Testis (tissue), 3 donors: Measurements from ENCODE around the gene HSCB. TPM values are rescaled to one million over a fixed set of nuclear protein-coding genes. Genes with fewer than 3 reads are reported as not detected.
"Not testable (repeated sequence)": the region's sequence is repeated elsewhere in the genome, so short reads cannot be mapped to it uniquely, and the experiment has no call there.

Experiments used
- DNase-seq: peaks from one replicate; pipeline ENCODE4 v3.0.0-alpha.2; 2019
- H3K27ac ChIP-seq, 2 donors: fragments of 200-600 bp; sonication (generic); one replicate each; pipeline ENCODE4 v1.5.1; 2019
- H3K27me3 ChIP-seq: fragments of 200-600 bp; sonication (generic); one replicate; pipeline ENCODE4 v1.5.1; 2019
- H3K36me3 ChIP-seq: fragments of 200-600 bp; sonication (generic); one replicate; pipeline ENCODE4 v1.5.1; 2017; ENCODE audit warnings: low read depth; ENCODE audit errors: missing control alignments
- H3K4me1 ChIP-seq: fragments of 200-600 bp; sonication (generic); one replicate; pipeline ENCODE4 v1.5.1; 2019
- H3K4me3 ChIP-seq, 2 donors: fragments of 200-600 bp; sonication (generic); one replicate each; pipeline ENCODE4 v1.5.1; 2017 to 2019
- H3K9me3 ChIP-seq: fragments of 200-600 bp; sonication (generic); one replicate; pipeline ENCODE4 v1.5.1; 2017
- POLR2A ChIP-seq: fragments of 450-650 bp; IDR thresholded peaks from one replicate; pipeline ENCODE4 v1.6.1; 2017; ENCODE audit warnings: antibody characterized with exemption, mild to moderate bottlenecking, moderate library complexity
- WGBS, 2 donors: methylation state at CpG; one replicate each; pipeline ENCODE4 v1.1.5; 2018; 5-methylcytosine and 5-hydroxymethylcytosine counted together
- intact Hi-C: fragments of 100-400 bp; cut with DNase I; formaldehyde crosslinking; loops from one replicate; pipeline ENCODE4 v1.15.1; 2023; ENCODE audit warnings: low total_unique reads
- polyA plus RNA-seq: library from polyadenylated mRNA; stranded (reverse); fragments of 350-450 nt; fragmentation: Illumina TruSeq; extraction: RNeasy Lipid Tissue Mini Kit (QIAGEN cat#74804); gene quantifications from one replicate; pipeline ENCODE4 v1.2.3, GENCODE V29; 2014; ENCODE audit warnings: low read depth, low replicate concordance; ENCODE audit not compliant: insufficient read depth
- total RNA-seq, 2 donors: library from RNA; depleted of rRNA; stranded (reverse); fragments of >200 nt; gene quantifications; one replicate each; pipeline ENCODE4 v1.2.3, GENCODE V29; 2016
- TF ChIP-seq, protein P1 (sequence below), 3 experiments: fragments of 450-650 bp in 2 of 3; fragments of 200-600 bp in 1 of 3; sonication (generic) in 1 of 3; IDR thresholded peaks; one replicate each; pipeline ENCODE4 v1.5.1; 2016 to 2019; ENCODE audit warnings: antibody characterized with exemption in 3 of 3, mild to moderate bottlenecking in 2 of 3, moderate library complexity in 1 of 3

Gene HSCB
- total and polyA plus RNA-seq, 3 donors from 2014 or later: 10.2 to 19.5 (median 16.4) TPM

DNA sequence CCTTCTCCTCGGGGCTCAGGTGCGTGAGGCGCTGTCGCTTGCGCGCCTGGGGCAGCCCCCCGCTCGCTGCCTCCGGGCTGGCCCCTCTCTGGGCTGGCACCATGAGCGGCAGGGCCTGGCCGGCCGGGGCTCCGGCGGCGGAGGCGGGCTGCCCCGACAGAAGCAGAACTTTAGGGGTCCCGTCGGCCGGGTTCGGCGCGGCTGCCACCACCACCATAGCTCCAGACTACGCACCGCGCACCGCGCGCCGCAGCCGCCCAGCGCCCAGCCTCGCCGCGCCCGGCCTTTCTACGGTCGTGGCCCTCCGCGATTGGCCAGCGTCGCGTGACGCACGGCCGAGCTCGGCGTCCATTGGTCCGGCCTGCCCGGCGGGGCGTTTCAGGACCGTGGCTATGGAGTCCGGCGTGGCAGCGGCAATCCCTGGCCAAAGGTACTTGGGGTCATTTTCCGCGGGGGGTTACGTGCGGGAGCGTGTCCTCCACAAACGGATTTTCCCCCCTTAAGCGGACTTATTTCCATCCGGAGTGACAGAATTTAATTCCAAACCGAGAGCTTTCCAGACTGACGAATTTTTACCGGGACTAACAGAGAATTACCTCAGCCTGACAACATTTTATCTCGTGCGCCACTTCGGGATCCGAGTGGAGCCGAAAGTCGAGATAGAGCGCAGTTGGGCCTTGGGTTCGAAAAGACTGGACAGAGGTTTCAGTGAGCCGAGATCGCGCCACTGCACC is 58.6 kb downstream of the HSCB start, which contains the start of gene XBP1:
Gene XBP1 (minus strand): TSS at position 262 of the 734 bp plus-strand sequence.
- WGBS, 2 donors: 0 to 1% methylated on average over 24 to 55 of the region's 78 CpGs
- Histone ChIP-seq H3K27ac (peak within 1 kb of the TSS; percentile 93 to 99), H3K9me3 (no peaks in the 10 kb centered on the region), H3K4me1 (peaks cover 10% of the 10 kb centered on the region), H3K27me3 (no peaks in the 10 kb centered on the region), H3K4me3 (peak within 1 kb of the TSS; percentile 82 to 100), H3K36me3 (no peaks in the 10 kb centered on the region)
- intact Hi-C loops: no loop called here
- peak; percentile 96 for DNase-seq
- TF ChIP-seq POLR2A: peak; percentile 99
- TF ChIP-seq, protein P1, sequence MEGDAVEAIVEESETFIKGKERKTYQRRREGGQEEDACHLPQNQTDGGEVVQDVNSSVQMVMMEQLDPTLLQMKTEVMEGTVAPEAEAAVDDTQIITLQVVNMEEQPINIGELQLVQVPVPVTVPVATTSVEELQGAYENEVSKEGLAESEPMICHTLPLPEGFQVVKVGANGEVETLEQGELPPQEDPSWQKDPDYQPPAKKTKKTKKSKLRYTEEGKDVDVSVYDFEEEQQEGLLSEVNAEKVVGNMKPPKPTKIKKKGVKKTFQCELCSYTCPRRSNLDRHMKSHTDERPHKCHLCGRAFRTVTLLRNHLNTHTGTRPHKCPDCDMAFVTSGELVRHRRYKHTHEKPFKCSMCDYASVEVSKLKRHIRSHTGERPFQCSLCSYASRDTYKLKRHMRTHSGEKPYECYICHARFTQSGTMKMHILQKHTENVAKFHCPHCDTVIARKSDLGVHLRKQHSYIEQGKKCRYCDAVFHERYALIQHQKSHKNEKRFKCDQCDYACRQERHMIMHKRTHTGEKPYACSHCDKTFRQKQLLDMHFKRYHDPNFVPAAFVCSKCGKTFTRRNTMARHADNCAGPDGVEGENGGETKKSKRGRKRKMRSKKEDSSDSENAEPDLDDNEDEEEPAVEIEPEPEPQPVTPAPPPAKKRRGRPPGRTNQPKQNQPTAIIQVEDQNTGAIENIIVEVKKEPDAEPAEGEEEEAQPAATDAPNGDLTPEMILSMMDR (IDR thresholded peaks at IDR 0.05): no peak

DNA sequence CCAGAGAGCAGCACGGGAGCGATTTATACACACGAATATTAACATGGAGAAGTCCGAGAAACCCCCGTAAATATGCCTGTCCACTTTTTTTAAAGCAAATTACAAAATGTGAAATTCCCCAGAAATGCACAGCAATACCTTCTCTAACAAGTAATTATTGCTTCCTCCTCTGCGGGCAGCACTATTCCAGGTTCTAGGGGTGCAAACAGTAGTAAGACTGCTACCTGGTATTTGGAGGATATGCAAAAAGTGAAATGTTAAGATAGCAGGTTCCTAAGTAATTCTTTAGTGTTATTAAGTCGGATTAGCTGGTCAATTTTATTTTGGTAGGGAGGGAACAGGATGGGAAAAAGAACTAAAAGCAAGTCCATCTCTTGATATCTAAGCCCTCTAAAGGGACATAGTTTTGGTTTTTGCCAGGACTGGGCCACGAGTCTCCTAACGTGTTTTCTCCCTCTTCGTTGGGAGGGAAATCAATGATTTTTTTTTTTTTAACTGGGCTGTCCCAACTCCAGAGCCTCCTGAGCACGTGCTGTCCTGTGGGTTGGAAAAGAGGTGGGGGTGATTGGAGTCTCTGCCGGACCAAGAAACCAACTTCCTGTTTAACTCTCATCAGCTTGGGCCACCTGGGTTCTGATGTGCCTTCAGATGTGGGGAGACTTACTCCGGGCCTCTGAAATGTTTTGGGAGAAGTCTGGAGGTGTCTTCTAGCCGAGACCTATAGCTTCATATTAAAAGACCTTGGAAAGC is 60.2 kb downstream of the HSCB start:
- no peak overlapping the region for H3K4me3 ChIP-seq
- intact Hi-C loops: no loop called here
- peak; percentile 32 for DNase-seq
- no peaks in the 10 kb centered on the region for H3K36me3 ChIP-seq
- H3K27ac ChIP-seq: peak overlapping the region in 1 of 2 donors; percentile 99
- no peaks in the 10 kb centered on the region for H3K9me3 ChIP-seq
- 32 to 44% methylated on average over 14 of the region's 14 CpGs for WGBS, 2 donors
- H3K27me3 ChIP-seq: no peaks in the 10 kb centered on the region
- H3K4me1 ChIP-seq: peaks cover 10% of the 10 kb centered on the region
- TF ChIP-seq, protein P1 (IDR thresholded peaks at IDR 0.05): no peak

- no peaks in the 10 kb centered on the region for H3K27me3 ChIP-seq
- peak overlapping the region in 1 of 2 donors; percentile 99 for H3K27ac ChIP-seq
- 55 to 66% methylated on average over 7 of the region's 7 CpGs for WGBS, 2 donors
- no peaks in the 10 kb centered on the region for H3K9me3 ChIP-seq
- TF ChIP-seq POLR2A: no peak
- TF ChIP-seq, protein P1 (IDR thresholded peaks at IDR 0.05): no peak
- no peak for DNase-seq
- no peak overlapping the region for H3K4me3 ChIP-seq
- peaks cover 10% of the 10 kb centered on the region for H3K4me1 ChIP-seq
- intact Hi-C loops: no loop called here
- H3K36me3 ChIP-seq: no peaks in the 10 kb centered on the region
These were observed 60.8 kb downstream of the HSCB start for GRCh38 chr22:28802595-28803123.

- H3K4me1 ChIP-seq: not testable (repeated sequence)
These were observed 63.6 kb downstream of the HSCB start for GRCh38 chr22:28805426-28805825.

More at GRCh38 chr22:28805426-28805825, 63.6 kb downstream of the HSCB start:
- H3K27ac ChIP-seq, intact Hi-C loops, H3K36me3 ChIP-seq, H3K9me3 ChIP-seq, H3K27me3 ChIP-seq, DNase-seq, H3K4me3 ChIP-seq: not testable (repeated sequence)
- 78 to 86% methylated on average over 5 of the region's 5 CpGs for WGBS, 2 donors

Other genes starting within 250 kb of the HSCB start
- gene TTC28, start 62.2 kb upstream of the HSCB start, total RNA-seq: 100 to 1,000 TPM in 1 of 2 donors, 10 to 100 TPM in 1; 75.5 to 121 TPM
- 29.4 TPM for gene TTC28, start 62.2 kb upstream of the HSCB start, polyA plus RNA-seq
- 10 to 100 TPM; 21.3 to 28.1 TPM for gene CHEK2, start 219 bp upstream of the HSCB start, total RNA-seq
- gene CHEK2, start 219 bp upstream of the HSCB start, polyA plus RNA-seq: 13.5 TPM
- gene CCDC117, start 30.7 kb downstream of the HSCB start, total RNA-seq: 10 to 100 TPM; 68.6 to 76.1 TPM
- gene CCDC117, start 30.7 kb downstream of the HSCB start, polyA plus RNA-seq: 83.0 TPM
- gene XBP1, start 58.5 kb downstream of the HSCB start, total RNA-seq: 10 to 100 TPM; 48.2 to 63.3 TPM
- 52.5 TPM for gene XBP1, start 58.5 kb downstream of the HSCB start, polyA plus RNA-seq
- gene ZNRF3, start 141.5 kb downstream of the HSCB start, total RNA-seq: 10 to 100 TPM; 32.2 to 44.5 TPM
- gene ZNRF3, start 141.5 kb downstream of the HSCB start, polyA plus RNA-seq: 13.9 TPM